Upper lobe of left lung (tissue), 6 donors: ENCODE measurements around the gene DENND1A. TPM values are rescaled to one million over a fixed set of nuclear protein-coding genes. Genes with fewer than 3 reads are reported as not detected.

Experiments
- ATAC-seq, 2 donors: fragments of 200-7000 bp; cut with Tn5 transposase; one replicate each; pipeline ENCODE4 v1.9.1; 2022; ENCODE audit warnings: mild to moderate bottlenecking in 2 of 2, moderate library complexity in 2 of 2; ENCODE audit not compliant: low FRiP score in 2 of 2
- DNase-seq, 2 donors: peaks; one replicate each; pipeline ENCODE4 v3.0.0-alpha.2; 2019 to 2020
- H3K27ac ChIP-seq, 4 donors: fragments of 200-600 bp; sonication (generic); one replicate each; pipeline ENCODE4 v1.5.1; 2016 to 2019
- H3K27me3 ChIP-seq, 4 donors: fragments of 200-600 bp; sonication (generic); one replicate each; pipeline ENCODE4 v1.5.1; 2017 to 2019
- H3K36me3 ChIP-seq, 4 donors: fragments of 200-600 bp; sonication (generic); one replicate each; pipeline ENCODE4 v1.5.1; 2016 to 2019
- H3K4me1 ChIP-seq, 4 donors: fragments of 200-600 bp; sonication (generic); one replicate each; pipeline ENCODE4 v1.5.1; 2018 to 2019
- H3K4me3 ChIP-seq, 4 donors: fragments of 200-600 bp; sonication (generic); one replicate each; pipeline ENCODE4 v1.5.1; 2017 to 2019; ENCODE audit warnings: mild to moderate bottlenecking in 2 of 4, moderate library complexity in 1 of 4
- H3K9me3 ChIP-seq, 4 donors: fragments of 200-600 bp; sonication (generic); one replicate each; pipeline ENCODE4 v1.5.1; 2018 to 2019
- EP300 ChIP-seq, 4 donors: sonication (generic); formaldehyde crosslinking; IDR thresholded peaks; one replicate each; pipeline ENCODE4 v1.5.1; 2017; ENCODE audit warnings: antibody characterized with exemption in 4 of 4, control low read depth in 2 of 4
- POLR2A ChIP-seq, 4 donors: fragments of 450-650 bp; IDR thresholded peaks; one replicate each; pipeline ENCODE4 v1.5.1; 2016 to 2017; ENCODE audit warnings: antibody characterized with exemption in 4 of 4, mild to moderate bottlenecking in 2 of 4
- POLR2AphosphoS5 ChIP-seq, 2 donors: sonication (generic); formaldehyde crosslinking; IDR thresholded peaks; one replicate each; pipeline ENCODE4 v1.5.1; 2017; ENCODE audit warnings: antibody characterized with exemption in 2 of 2
- WGBS, 2 donors: methylation state at CpG; one replicate each; pipeline ENCODE4 v1.1.5; 2017 to 2018; 5-methylcytosine and 5-hydroxymethylcytosine counted together
- total RNA-seq, 6 donors: library from RNA; depleted of rRNA in 4 of 6; stranded (reverse); fragments of >200 nt in 4 of 6; gene quantifications; one replicate each; pipeline versions ENCODE4 v1.1.0 to v1.2.1, GENCODE V29; 2016 to 2021
- TF ChIP-seq, protein P1 (sequence below), 6 experiments: fragments of 450-650 bp in 4 of 6; fragments of 200-600 bp in 2 of 6; sonication (generic) in 2 of 6; IDR thresholded peaks; one replicate each; pipeline ENCODE4 v1.5.1; 2016 to 2019; ENCODE audit warnings: antibody characterized with exemption in 6 of 6
- donor health status: DM: no; HTN: no; CAD: no; lungs with moderate emphysema.
- donor health status: DM: no; HTN: yes; CAD: no; lungs with severe emphysema.

DENND1A gene
- total RNA-seq, 6 donors from 2014 or later = 9.8 to 46.1 (median 16.0) TPM

DNA sequence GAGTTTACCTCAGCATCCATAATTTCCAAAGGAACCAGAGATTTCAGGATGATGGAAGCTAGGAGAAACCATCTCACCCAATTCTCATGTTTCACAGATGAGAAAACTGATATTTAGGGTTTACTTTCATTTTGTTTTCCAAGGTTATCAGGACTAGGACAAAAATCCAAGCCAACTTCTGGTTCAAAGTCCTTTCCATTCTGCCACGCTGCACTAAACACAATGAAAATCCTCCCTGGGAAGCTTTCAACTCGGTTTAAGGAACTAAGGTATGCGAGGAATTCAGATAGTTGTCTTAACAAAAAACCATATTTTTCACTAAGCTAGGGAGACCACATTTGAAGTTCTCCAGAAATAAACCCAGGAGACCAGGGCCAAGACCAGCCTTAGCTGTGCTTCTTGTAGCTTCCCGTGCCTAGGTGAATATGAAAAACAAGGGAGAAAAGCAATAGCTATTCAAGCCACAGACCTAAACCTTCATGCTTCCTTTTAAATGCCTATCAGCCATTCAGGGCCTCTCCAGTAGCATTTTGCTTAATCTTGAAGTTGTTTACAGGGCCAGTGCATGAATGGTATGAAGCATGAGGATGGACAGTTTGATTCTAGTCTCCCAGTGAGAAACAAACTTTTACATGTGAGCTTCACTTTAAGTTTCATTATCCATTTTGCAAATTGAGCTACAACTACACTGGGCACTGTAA is 167.9 kb downstream of the DENND1A start:
- ATAC-seq (no peak), DNase-seq (no peak)
- Histone ChIP-seq H3K27me3 (no peaks in the 10 kb centered on the region), H3K27ac (no peak overlapping the region), H3K4me3 (no peak overlapping the region), H3K4me1 (no peaks in the 10 kb centered on the region), H3K36me3 (no peaks in the 10 kb centered on the region), H3K9me3 (no peaks in the 10 kb centered on the region)
- TF ChIP-seq EP300 (IDR thresholded peaks at IDR 0.05) = no peak
- no peak for TF ChIP-seq POLR2A (IDR thresholded peaks at IDR 0.05)
- 83 to 93% methylated on average over 4 of the region's 4 CpGs for whole genome bisulfite sequencing, 2 donors

DNA sequence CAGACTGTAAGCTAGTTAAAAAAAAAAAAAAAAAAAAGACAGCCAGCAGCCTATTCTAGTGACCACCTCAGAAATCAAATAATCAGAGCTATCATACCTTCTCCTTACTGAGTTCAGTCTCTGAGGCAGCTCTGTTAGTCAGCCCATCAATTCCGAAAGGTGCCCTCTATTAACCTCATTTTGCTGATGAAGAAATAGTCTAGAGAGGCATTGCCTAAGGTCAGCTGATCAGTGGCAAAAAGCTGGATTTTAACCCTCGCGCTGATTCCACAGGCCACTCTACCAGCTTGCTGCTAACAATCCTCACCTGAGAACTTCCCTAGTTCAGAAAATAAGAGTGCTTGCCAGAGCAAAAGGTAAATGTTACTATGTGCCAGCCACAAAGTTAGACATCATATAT is 172.0 kb downstream of the DENND1A start:
- ATAC-seq (no peak), DNase-seq (no peak)
- Histone ChIP-seq H3K36me3 (peaks cover 0 to 6% (median 0%) of the 10 kb centered on the region in 4 donors), H3K9me3 (no peaks in the 10 kb centered on the region), H3K4me3 (no peak overlapping the region), H3K4me1 (no peaks in the 10 kb centered on the region), H3K27me3 (no peaks in the 10 kb centered on the region), H3K27ac (no peak overlapping the region)
- TF ChIP-seq POLR2A (IDR thresholded peaks at IDR 0.05) (no peak), EP300 (IDR thresholded peaks at IDR 0.05) (no peak), POLR2AphosphoS5 (IDR thresholded peaks at IDR 0.05) (no peak)
- TF ChIP-seq, protein P1, sequence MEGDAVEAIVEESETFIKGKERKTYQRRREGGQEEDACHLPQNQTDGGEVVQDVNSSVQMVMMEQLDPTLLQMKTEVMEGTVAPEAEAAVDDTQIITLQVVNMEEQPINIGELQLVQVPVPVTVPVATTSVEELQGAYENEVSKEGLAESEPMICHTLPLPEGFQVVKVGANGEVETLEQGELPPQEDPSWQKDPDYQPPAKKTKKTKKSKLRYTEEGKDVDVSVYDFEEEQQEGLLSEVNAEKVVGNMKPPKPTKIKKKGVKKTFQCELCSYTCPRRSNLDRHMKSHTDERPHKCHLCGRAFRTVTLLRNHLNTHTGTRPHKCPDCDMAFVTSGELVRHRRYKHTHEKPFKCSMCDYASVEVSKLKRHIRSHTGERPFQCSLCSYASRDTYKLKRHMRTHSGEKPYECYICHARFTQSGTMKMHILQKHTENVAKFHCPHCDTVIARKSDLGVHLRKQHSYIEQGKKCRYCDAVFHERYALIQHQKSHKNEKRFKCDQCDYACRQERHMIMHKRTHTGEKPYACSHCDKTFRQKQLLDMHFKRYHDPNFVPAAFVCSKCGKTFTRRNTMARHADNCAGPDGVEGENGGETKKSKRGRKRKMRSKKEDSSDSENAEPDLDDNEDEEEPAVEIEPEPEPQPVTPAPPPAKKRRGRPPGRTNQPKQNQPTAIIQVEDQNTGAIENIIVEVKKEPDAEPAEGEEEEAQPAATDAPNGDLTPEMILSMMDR (IDR thresholded peaks at IDR 0.05) = no peak
- 81 to 83% methylated on average over 3 of the region's 3 CpGs for WGBS, 2 donors

DNA sequence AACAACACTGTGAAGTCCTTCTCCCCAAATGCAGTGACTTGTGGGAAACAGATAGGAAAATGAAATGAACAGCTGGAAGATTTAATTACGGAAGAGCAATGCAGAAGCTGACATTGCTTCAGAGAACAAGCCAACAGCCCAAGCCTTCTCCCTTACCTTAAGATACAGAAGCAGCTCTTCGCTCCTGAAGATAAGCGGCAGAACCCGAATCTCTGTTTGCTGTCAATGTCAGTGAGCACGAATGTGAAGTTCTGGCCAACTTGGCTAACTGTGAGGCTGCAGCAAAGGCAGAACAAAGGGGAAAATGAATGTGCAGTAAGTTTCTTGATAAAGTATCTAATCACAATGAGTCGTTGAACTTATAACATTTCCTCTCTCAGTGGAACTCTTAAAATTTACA is 172.4 kb downstream of the DENND1A start:
- no peak overlapping the region for H3K27ac ChIP-seq
- H3K36me3 ChIP-seq = peaks cover 0 to 6% (median 0%) of the 10 kb centered on the region in 4 donors
- DNase-seq (no peak), ATAC-seq (no peak)
- H3K4me1 ChIP-seq = no peaks in the 10 kb centered on the region
- no peaks in the 10 kb centered on the region for H3K9me3 ChIP-seq
- no peak for TF ChIP-seq POLR2A (IDR thresholded peaks at IDR 0.05)
- TF ChIP-seq POLR2AphosphoS5 (IDR thresholded peaks at IDR 0.05) = no peak
- TF ChIP-seq, protein P1 (IDR thresholded peaks at IDR 0.05) = no peak
- no peak for TF ChIP-seq EP300 (IDR thresholded peaks at IDR 0.05)
- no peaks in the 10 kb centered on the region for H3K27me3 ChIP-seq
- H3K4me3 ChIP-seq = no peak overlapping the region
- WGBS, 2 donors = 70 to 82% methylated on average over 6 of the region's 6 CpGs

DNA sequence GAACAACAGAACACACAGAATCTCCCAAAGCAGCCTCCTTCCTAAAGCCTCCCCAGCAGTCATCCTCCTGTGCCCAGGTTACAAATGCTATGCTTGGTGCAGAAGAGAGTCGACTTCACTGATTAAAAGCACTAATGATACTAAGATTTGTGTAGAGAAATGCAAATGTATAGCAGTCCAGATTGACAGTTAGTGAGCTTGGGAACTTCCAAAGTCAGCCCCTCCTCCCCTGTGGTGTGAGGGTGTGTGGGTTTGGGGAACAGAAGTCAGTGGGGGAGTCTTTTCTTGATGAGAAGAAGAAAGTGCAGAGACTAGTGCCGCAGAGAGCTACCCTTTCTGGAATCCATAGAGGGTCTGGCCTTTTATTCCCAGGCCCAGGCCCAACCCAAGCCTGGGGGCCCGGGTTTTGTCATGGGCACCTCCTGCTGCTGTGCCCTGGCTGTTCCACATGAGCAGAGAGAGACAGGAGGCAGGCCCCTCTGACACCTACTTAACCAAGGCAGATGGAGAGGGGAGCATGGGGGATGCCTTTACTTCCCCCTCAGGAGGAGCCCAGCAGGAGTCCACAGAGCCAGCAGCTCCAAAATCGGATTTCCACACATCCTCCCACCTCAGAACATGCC is 173.3 kb downstream of the DENND1A start:
- DNase-seq (peak in 1 of 2 donors; percentile 7), ATAC-seq (no peak)

DNA sequence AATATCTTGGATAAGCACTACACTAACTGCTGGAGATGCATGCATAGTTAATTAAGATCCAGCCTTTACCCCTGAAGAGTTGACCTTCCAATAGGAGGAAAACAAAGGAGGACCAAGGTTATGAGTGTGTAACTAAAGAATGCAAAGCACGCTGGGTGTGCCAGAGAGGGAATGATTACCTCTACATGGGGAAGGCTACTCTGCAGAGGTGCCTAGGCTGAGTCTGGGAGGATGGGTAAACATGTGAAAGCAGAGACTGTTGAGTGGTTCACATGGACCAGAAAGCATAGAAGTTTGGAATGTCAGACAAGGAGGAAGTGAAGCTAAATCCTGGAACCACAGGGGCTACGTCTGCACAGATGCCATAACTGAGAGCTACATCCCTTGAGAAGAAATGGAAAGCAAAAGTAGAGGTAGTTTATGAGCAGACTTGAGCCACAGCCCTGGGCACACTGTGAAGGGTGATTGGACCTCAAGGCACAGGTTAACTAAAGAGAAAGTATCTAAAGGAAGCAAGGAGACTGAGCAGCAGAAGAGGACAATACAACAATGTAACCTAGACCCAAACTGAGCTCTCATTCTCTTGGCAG is 176.2 kb downstream of the DENND1A start:
- Histone ChIP-seq H3K27me3 (no peaks in the 10 kb centered on the region), H3K4me1 (peaks cover 0 to 9% (median 2%) of the 10 kb centered on the region in 4 donors), H3K4me3 (no peak overlapping the region), H3K27ac (no peak overlapping the region), H3K9me3 (no peaks in the 10 kb centered on the region), H3K36me3 (peaks cover 0 to 6% (median 0%) of the 10 kb centered on the region in 4 donors)
- DNase-seq (no peak), ATAC-seq (no peak)
- TF ChIP-seq, protein P1 (IDR thresholded peaks at IDR 0.05) = no peak
- TF ChIP-seq POLR2AphosphoS5 (IDR thresholded peaks at IDR 0.05) (no peak), EP300 (IDR thresholded peaks at IDR 0.05) (no peak), POLR2A (IDR thresholded peaks at IDR 0.05) (no peak)
- WGBS, 2 donors = 80 to 91% methylated on average over 2 of the region's 2 CpGs

More for the DNA sequence above, 173.3 kb downstream of the DENND1A start:
- no peaks in the 10 kb centered on the region for H3K9me3 ChIP-seq
- H3K4me1 ChIP-seq = no peaks in the 10 kb centered on the region
- no peak for TF ChIP-seq POLR2AphosphoS5 (IDR thresholded peaks at IDR 0.05)
- TF ChIP-seq POLR2A (IDR thresholded peaks at IDR 0.05) = no peak
- TF ChIP-seq EP300 (IDR thresholded peaks at IDR 0.05) = no peak
- TF ChIP-seq, protein P1 (IDR thresholded peaks at IDR 0.05) = no peak
- H3K27me3 ChIP-seq = no peaks in the 10 kb centered on the region
- H3K27ac ChIP-seq = no peak overlapping the region
- WGBS, 2 donors = 76 to 91% methylated on average over 3 to 4 of the region's 4 CpGs
- H3K36me3 ChIP-seq = peaks cover 0 to 6% (median 0%) of the 10 kb centered on the region in 4 donors
- H3K4me3 ChIP-seq = no peak overlapping the region
